ENCODE measurements around the gene SFMBT1.

The SFMBT1 gene

GRCh38 chr3:53005854-53006513 lies 39.9 kb downstream of the SFMBT1 start:
- TF ChIP-seq, protein P1, sequence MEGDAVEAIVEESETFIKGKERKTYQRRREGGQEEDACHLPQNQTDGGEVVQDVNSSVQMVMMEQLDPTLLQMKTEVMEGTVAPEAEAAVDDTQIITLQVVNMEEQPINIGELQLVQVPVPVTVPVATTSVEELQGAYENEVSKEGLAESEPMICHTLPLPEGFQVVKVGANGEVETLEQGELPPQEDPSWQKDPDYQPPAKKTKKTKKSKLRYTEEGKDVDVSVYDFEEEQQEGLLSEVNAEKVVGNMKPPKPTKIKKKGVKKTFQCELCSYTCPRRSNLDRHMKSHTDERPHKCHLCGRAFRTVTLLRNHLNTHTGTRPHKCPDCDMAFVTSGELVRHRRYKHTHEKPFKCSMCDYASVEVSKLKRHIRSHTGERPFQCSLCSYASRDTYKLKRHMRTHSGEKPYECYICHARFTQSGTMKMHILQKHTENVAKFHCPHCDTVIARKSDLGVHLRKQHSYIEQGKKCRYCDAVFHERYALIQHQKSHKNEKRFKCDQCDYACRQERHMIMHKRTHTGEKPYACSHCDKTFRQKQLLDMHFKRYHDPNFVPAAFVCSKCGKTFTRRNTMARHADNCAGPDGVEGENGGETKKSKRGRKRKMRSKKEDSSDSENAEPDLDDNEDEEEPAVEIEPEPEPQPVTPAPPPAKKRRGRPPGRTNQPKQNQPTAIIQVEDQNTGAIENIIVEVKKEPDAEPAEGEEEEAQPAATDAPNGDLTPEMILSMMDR (IDR thresholded peaks at IDR 0.05; ENCODE audit: borderline replicate concordance, control extremely low read depth, extremely low read depth, insufficient read depth, missing control alignments), result no peak

DNA sequence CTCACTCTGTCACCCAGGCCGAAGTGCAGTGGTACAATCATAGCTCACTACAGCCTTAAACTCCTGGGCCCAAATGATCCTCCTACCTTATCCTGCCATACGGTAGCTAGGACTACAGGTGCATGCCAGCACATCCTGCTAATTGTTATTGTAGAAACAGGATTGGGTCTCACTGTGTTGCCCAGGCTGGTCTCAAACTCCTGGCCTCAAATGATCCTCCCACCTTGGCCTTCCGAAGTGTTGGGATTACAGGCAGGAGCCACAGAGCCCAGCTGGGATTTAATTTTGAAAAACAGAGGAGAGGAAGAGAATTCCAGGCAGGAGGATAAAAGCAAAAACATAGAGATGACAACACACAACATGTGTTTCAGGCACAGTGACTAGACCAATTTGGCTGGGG lies 40.5 kb downstream of the SFMBT1 start:
- TF ChIP-seq, protein P1 (IDR thresholded peaks at IDR 0.05; ENCODE audit: borderline replicate concordance, control extremely low read depth, extremely low read depth, insufficient read depth, missing control alignments), result no peak
- in situ Hi-C loops (cut with MboI; ENCODE audit: low sequenced_read_pairs, unreplicated experiment), result no loop called here

More at GRCh38 chr3:53005854-53006513, 39.9 kb downstream of the SFMBT1 start:
- in situ Hi-C loops (cut with MboI; ENCODE audit: low sequenced_read_pairs, unreplicated experiment), result no loop called here
- DNase-seq (ENCODE audit: low spot score), result no peak

DNA sequence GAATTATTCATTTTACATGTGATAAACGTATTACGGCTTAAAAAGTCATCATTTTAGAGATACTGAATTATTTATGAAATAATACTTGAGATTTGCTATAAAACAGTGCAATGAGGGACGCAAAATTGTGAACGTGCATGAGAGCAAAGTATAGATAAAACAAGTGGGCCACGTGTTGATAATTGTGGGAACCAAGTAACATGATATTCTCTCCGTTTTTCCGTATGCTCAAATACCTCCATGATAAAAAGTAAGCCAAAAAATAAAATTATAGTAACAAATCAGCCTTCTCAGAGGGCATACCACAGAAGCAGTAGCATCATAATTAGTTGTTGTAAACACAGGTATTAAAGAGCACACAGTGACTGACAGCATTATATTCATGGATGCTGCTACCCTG lies 42.6 kb downstream of the SFMBT1 start:
- TF ChIP-seq, protein P1 (IDR thresholded peaks at IDR 0.05; ENCODE audit: borderline replicate concordance, control extremely low read depth, extremely low read depth, insufficient read depth, missing control alignments), result no peak
- DNase-seq (ENCODE audit: low spot score), result no peak
- in situ Hi-C loops (cut with MboI; ENCODE audit: low sequenced_read_pairs, unreplicated experiment), result no loop called here

More for the DNA sequence above, 40.5 kb downstream of the SFMBT1 start:
- no peak for DNase-seq (ENCODE audit: low spot score)

- TF ChIP-seq, protein P1 (IDR thresholded peaks at IDR 0.05; ENCODE audit: borderline replicate concordance, control extremely low read depth, extremely low read depth, insufficient read depth, missing control alignments), result no peak
- DNase-seq (ENCODE audit: low spot score), result no peak
- in situ Hi-C loops (cut with MboI; ENCODE audit: low sequenced_read_pairs, unreplicated experiment), result no loop called here
These were observed 46.9 kb downstream of the SFMBT1 start for GRCh38 chr3:52998771-52999513.

GRCh38 chr3:52990637-52991036 lies 55.2 kb downstream of the SFMBT1 start:
- no peak for DNase-seq (ENCODE audit: low spot score)
- in situ Hi-C loops (cut with MboI; ENCODE audit: low sequenced_read_pairs, unreplicated experiment), result no loop called here
- TF ChIP-seq, protein P1 (IDR thresholded peaks at IDR 0.05; ENCODE audit: borderline replicate concordance, control extremely low read depth, extremely low read depth, insufficient read depth, missing control alignments), result no peak

DNA sequence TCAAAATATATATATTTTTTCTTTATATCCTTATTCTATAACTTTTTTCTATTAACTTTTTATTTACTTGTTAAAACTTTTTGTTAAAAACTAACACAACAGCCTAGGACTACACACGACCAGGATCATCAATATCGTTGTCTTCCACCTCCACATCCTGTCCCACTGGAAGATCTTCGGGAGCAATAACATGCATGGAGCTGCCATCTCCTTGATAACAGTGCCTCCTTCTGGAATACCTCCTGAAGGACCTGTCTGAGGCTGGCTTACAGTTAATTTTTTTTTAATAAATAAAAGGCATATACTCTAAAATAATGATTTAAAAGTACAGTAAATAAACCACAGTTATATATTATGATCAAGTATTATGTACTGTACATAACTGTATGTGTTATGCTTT lies 58.9 kb downstream of the SFMBT1 start:
- TF ChIP-seq, protein P1 (IDR thresholded peaks at IDR 0.05; ENCODE audit: borderline replicate concordance, control extremely low read depth, extremely low read depth, insufficient read depth, missing control alignments), result no peak
- DNase-seq (ENCODE audit: low spot score), result no peak
- in situ Hi-C loops (cut with MboI; ENCODE audit: low sequenced_read_pairs, unreplicated experiment), result no loop called here
